Endothelial cell of umbilical vein (primary cell): ENCODE data around the gene ZDHHC14. TPM values are rescaled to one million over a fixed set of nuclear protein-coding genes. Genes with fewer than 3 reads are reported as not detected.
"Not testable (repeated sequence)": the region's sequence is repeated elsewhere in the genome, so short reads cannot be mapped to it uniquely, and the experiment has no call there.

Source experiments
- BruUV-seq: library from RNA; stranded (reverse); fragments of 400-500 nt; replicated peaks from 2 replicates; lab custom pipeline; 2021; lab: Mats Ljungman, UMichigan
- CTCF ChIA-PET: fragments of 300-600, 350-600 bp; sonication (Branson Sonifier 250); formaldehyde crosslinking; loops from one replicate; lab custom pipeline; 2021; ENCODE audit warnings: antibody characterized with exemption, inconsistent platforms; lab: Charles Lee
- POLR2A ChIA-PET: fragments of 300-600, 350-600 bp; sonication (Branson Sonifier 250); formaldehyde crosslinking; loops from one replicate; lab custom pipeline; 2021; ENCODE audit warnings: antibody characterized with exemption, inconsistent platforms; lab: Charles Lee
- DNase-seq: peaks from one replicate; pipeline ENCODE4 v3.0.0-alpha.2; 2011; ENCODE audit warnings: low read depth, low spot score
- FAIRE-seq: peaks from 2 replicates; lab custom pipeline; 2011; peaks lifted over from hg19 to GRCh38; lab: Jason Lieb, UNC
- H2AFZ ChIP-seq: 2 replicates; pipeline ENCODE4 v1.6.0; 2012; ENCODE audit warnings: low read depth, low read length, control low read depth, inconsistent platforms
- H3K27ac ChIP-seq: 2 replicates; pipeline ENCODE4 v1.5.1; 2011; ENCODE audit warnings: low read depth, mild to moderate bottlenecking, control low read depth, low read length, moderate library complexity; ENCODE audit not compliant: insufficient read depth
- H3K27me3 ChIP-seq, 2 experiments: 2 replicates each; pipeline versions ENCODE4 v1.6.0 to v1.6.1; 2011; ENCODE audit warnings: low read length in 2 of 2, mixed read lengths in 1 of 2; ENCODE audit not compliant: control insufficient read depth in 2 of 2, insufficient read depth in 2 of 2
- H3K36me3 ChIP-seq, 2 experiments: 2 replicates in 1 of 2; 3 replicates in 1 of 2; pipeline ENCODE4 v1.5.1; 2011; ENCODE audit warnings: low read length in 2 of 2, mild to moderate bottlenecking in 1 of 2, moderate library complexity in 1 of 2; ENCODE audit not compliant: control insufficient read depth in 2 of 2, insufficient read depth in 2 of 2; ENCODE audit errors: extremely low read depth in 1 of 2
- H3K4me1 ChIP-seq: 3 replicates; pipeline ENCODE4 v1.5.1; 2011; ENCODE audit warnings: mild to moderate bottlenecking, low read length; ENCODE audit not compliant: control insufficient read depth, insufficient read depth; ENCODE audit errors: extremely low read depth
- H3K4me2 ChIP-seq: 2 replicates; pipeline ENCODE4 v1.6.1; 2011; ENCODE audit warnings: low read length, control low read depth, mixed read lengths; ENCODE audit not compliant: insufficient read depth
- H3K4me3 ChIP-seq, 3 experiments: fragments of 200-600 bp in 1 of 3; sonication (generic), shearing (Covaris generic) in 1 of 3; replicated peaks in 1 of 3; 2 replicates each; pipeline ENCODE4 v1.5.1; 2011 to 2016; ENCODE audit warnings: control low read depth in 3 of 3, low read length in 3 of 3, mild to moderate bottlenecking in 2 of 3, inconsistent platforms in 1 of 3, low read depth in 1 of 3, moderate library complexity in 1 of 3; ENCODE audit not compliant: insufficient read depth in 1 of 3
- H3K79me2 ChIP-seq: 2 replicates; pipeline ENCODE4 v1.6.0; 2012; ENCODE audit warnings: low read length, inconsistent platforms; ENCODE audit not compliant: control insufficient read depth, insufficient read depth
- H3K9ac ChIP-seq: replicated peaks from 2 replicates; pipeline ENCODE3; 2011; ENCODE audit warnings: low read length, control low read depth; ENCODE audit not compliant: insufficient read depth; ENCODE audit errors: extremely low read depth
- H3K9me1 ChIP-seq: replicated peaks from 3 replicates; pipeline ENCODE4 v1.6.0; 2011; ENCODE audit warnings: mild to moderate bottlenecking, low read length; ENCODE audit not compliant: control insufficient read depth, insufficient read depth; ENCODE audit errors: extremely low read depth
- H3K9me3 ChIP-seq: replicated peaks from 2 replicates; pipeline ENCODE4 v1.5.1; 2012; ENCODE audit warnings: low read length, inconsistent platforms; ENCODE audit not compliant: control insufficient read depth, insufficient read depth
- H4K20me1 ChIP-seq: replicated peaks from 2 replicates; pipeline ENCODE3; 2011; ENCODE audit warnings: mild to moderate bottlenecking, low read length; ENCODE audit not compliant: control insufficient read depth, insufficient read depth; ENCODE audit errors: extremely low read depth
- CTCF ChIP-seq, 2 donors: IDR thresholded peaks; 1 replicate in 1 of 2; 2 replicates in 1 of 2; pipeline ENCODE4 v1.5.1; 2011; ENCODE audit warnings: low read length in 2 of 2, mild to moderate bottlenecking in 2 of 2, moderate library complexity in 2 of 2, control low read depth in 1 of 2, inconsistent platforms in 1 of 2, low read depth in 1 of 2; ENCODE audit not compliant: insufficient read depth in 1 of 2; ENCODE audit errors: extremely low read depth in 1 of 2
- EZH2 ChIP-seq: IDR thresholded peaks from 2 replicates; pipeline ENCODE4 v1.6.1; 2012; ENCODE audit warnings: borderline replicate concordance, low read depth, mild to moderate bottlenecking, moderate library complexity, low read length, inconsistent platforms; ENCODE audit not compliant: severe bottlenecking
- POLR2A ChIP-seq: IDR thresholded peaks from 2 replicates; pipeline ENCODE4 v1.6.1; 2012; ENCODE audit warnings: low read depth, mild to moderate bottlenecking, control low read depth, low read length
- dilution Hi-C: fragments of 300-500 bp; cut with MboI; formaldehyde crosslinking; loops from one replicate; pipeline ENCODE4 v1.15.0; 2019; ENCODE audit warnings: low sequenced_read_pairs; ENCODE audit not compliant: extremely low pct_ligation_motif_present
- intact Hi-C: fragments of 100-400 bp; cut with micrococcal nuclease; formaldehyde crosslinking; loops from one replicate; pipeline ENCODE4 v1.10.0; 2022
- polyA plus RNA-seq, 4 experiments: library from polyadenylated mRNA; depleted of rRNA in 3 of 4; stranded (reverse) in 3 of 4; unstranded in 1 of 4; fragments of >200 nt; gene quantifications; 2 replicates each; pipeline versions ENCODE4 v1.2.1 to v1.2.3, GENCODE V29; 2011 to 2012; ENCODE audit warnings: missing spikeins in 1 of 4
- total RNA-seq: library from RNA; stranded (reverse); gene quantifications from 2 replicates; pipeline ENCODE4 v1.2.3, GENCODE V29; 2021

ZDHHC14 gene
- total and polyA plus RNA-seq, 2 donors (not counting 3 experiments of a cell fraction or from before 2014, with no cell fraction given), result 23.0 to 25.6 TPM

DNA sequence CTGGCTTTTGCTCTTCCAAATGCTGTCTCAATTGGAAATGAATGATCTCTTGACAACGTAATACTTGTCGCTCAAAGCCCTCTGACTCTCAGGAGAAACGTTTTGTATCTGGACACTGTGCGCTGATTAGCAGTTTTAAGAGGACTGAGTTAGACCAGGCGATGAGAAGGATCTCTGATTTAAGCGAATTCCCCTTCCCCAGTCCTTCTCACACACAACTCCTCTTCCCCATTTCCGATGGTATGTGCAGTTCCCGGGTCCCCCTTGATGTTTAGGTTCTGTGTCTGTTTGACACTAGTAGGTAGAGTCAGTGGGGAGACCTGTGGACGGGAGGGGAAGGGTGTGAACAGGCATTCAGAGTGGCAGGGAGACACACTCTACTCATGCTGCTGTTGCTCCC, 2.5 kb downstream of the ZDHHC14 start:
- Histone ChIP-seq H3K9ac (no peak overlapping the region), H3K79me2 (peaks cover 9% of the 10 kb centered on the region), H3K36me3 (no peaks in the 10 kb centered on the region), H3K4me3 (no peak overlapping the region), H3K27me3 (no peaks in the 10 kb centered on the region), H4K20me1 (no peaks in the 10 kb centered on the region), H3K9me3 (no peaks in the 10 kb centered on the region), H3K9me1 (no peaks in the 10 kb centered on the region), H3K4me2 (peak overlapping the region; percentile 87), H2AFZ (no peak overlapping the region), H3K4me1 (peaks cover 18% of the 10 kb centered on the region), H3K27ac (no peak overlapping the region)
- dilution Hi-C loops (no loop called here), intact Hi-C loops (loop anchor here (5.0 kb wide), 1 partner anchor 194 kb away; no protein-coding TSS in a partner anchor)
- BruUV-seq, result no TSS peak
- POLR2A ChIA-PET, result no interaction called here
- no peak for TF ChIP-seq EZH2
- TF ChIP-seq POLR2A, result no peak
- no peak for TF ChIP-seq CTCF (IDR thresholded peaks at IDR 0.05; ENCODE audit: extremely low read depth in 1 of 2, insufficient read depth in 1 of 2, low read depth in 1 of 2, low read length in 2 of 2)
- no peak for FAIRE-seq
- DNase-seq, result no peak
- CTCF ChIA-PET, result interaction anchor here (1.5 to 1.6 kb wide), 2 partner anchors 69 to 283 kb away, joined by 4 to 5 read pairs; no protein-coding TSS in a partner anchor

GRCh38 chr6:157384962-157385361, 4.0 kb downstream of the ZDHHC14 start:
- H3K27ac ChIP-seq, H3K27me3 ChIP-seq, H3K4me2 ChIP-seq, H3K9me1 ChIP-seq, H3K9ac ChIP-seq, BruUV-seq, FAIRE-seq, H3K4me3 ChIP-seq, H2AFZ ChIP-seq, H4K20me1 ChIP-seq, H3K79me2 ChIP-seq, dilution Hi-C loops, POLR2A ChIA-PET, DNase-seq, H3K36me3 ChIP-seq, H3K9me3 ChIP-seq: not testable (repeated sequence)
- CTCF ChIA-PET, result interaction anchor here (0.8 to 1.5 kb wide), 2 partner anchors 9 to 282 kb away, joined by 3 to 5 read pairs; no protein-coding TSS in a partner anchor
- peaks cover 14% of the 10 kb centered on the region for H3K4me1 ChIP-seq
- intact Hi-C loops, result loop anchor here (5.0 kb wide), 1 partner anchor 192 kb away; no protein-coding TSS in a partner anchor
